SK-N-MC (cell line): ENCODE measurements around the gene PRKD1.

Experiments
- EZH2 ChIP-seq: fragments of 200-600 bp; sonication (generic); IDR thresholded peaks from one replicate; pipeline ENCODE4 v1.6.1; 2017; ENCODE audit warnings: antibody characterized with exemption
- POLR2AphosphoS5 ChIP-seq: IDR thresholded peaks from 2 replicates; pipeline ENCODE4 v1.6.1; 2012; ENCODE audit warnings: mild to moderate bottlenecking, low read depth, low read length, borderline replicate concordance

DNA sequence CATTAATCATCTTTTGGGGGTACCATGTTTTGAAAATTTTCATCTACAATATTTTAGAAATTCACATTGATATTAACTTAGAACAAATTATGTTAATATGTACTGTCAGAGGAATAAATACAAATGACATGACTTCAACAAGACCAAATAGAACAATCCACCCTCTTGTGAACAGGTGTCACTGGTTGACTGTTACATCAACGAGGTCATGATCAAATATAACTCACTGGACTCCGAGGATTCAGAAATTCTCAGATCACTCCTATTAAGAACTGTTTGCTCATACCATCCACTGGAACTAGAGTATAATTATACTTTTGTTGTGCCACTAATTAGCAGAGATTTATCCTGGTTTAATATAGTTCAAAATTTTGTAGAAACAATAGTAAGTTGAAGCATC lies 318.8 kb downstream of the PRKD1 start:
- TF ChIP-seq EZH2 (no peak), POLR2AphosphoS5 (no peak)
